Kasumi-1 (cell line): Measurements from ENCODE around the gene IQCK.

Experiments used
- DNase-seq, 2 experiments: peaks; one replicate each; lab custom pipeline; 2025; lab: John Stamatoyannopoulos, UW

The IQCK gene

GRCh38 chr16:19884611-19885450 lies 166.8 kb downstream of the IQCK start, which contains the start of gene GPRC5B:
TSS of gene GPRC5B (minus strand) at chr16:19884848. CDS start at chr16:19872845, 12,003 bp downstream.
- DNase-seq: peak in 1 of 2 experiments; percentile 3

GRCh38 chr16:19885451-19886072 lies 167.5 kb downstream of the IQCK start:
- DNase-seq: no peak

DNA sequence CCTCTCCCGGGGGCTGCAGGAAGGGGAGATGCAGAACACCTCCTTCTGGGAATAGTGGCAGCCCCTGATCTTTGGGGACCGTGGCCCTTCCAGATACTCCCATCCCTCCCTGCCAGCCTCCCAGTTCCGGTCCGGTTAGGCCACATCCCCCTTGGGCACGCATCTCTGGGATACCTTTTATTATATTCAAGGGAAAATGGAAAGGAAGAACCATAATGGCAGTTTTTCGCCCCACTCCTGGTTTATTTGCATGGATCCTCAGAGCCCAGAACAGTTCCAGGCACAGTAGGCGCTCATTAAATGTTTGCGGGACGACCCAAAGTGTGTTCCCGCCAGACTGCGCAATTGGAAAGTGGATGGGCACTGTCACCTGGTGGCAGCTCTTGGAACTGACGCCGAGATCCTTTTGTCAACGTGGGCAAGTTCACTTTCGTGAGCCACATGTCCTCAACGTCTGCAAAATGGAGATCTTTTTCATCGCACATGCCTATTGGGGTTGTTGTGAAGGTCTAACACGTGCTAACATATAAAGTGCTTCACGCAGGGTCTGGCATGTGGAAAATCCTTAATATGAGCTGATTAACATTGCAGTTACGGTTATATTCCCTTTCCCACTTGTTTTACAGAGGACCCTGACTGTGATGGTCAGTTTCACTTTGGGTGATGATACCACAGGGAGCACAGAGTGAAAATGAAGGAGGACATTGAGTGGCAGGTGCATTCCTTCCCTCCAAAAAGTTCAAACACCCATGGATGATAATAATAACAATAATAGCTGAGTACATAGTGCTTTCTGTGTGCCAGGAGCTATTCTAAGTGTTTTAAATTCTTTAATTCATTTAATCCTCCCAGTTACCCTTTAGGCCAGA lies 168.2 kb downstream of the IQCK start:
- DNase-seq: peak; percentile 52 to 53

GRCh38 chr16:19888834-19889233 lies 170.8 kb downstream of the IQCK start:
- no peak for DNase-seq

- no peak for DNase-seq
Measured at GRCh38 chr16:19890901-19891300, 172.8 kb downstream of the IQCK start.

- no peak for DNase-seq
Measured at GRCh38 chr16:19892902-19893301, 174.8 kb downstream of the IQCK start.

- no peak for DNase-seq
Measured at GRCh38 chr16:19894586-19894985, 176.5 kb downstream of the IQCK start.

- no peak for DNase-seq
Measured at GRCh38 chr16:19896951-19897350, 178.9 kb downstream of the IQCK start.

- no peak for DNase-seq
Measured at GRCh38 chr16:19898166-19898565, 180.1 kb downstream of the IQCK start.

DNA sequence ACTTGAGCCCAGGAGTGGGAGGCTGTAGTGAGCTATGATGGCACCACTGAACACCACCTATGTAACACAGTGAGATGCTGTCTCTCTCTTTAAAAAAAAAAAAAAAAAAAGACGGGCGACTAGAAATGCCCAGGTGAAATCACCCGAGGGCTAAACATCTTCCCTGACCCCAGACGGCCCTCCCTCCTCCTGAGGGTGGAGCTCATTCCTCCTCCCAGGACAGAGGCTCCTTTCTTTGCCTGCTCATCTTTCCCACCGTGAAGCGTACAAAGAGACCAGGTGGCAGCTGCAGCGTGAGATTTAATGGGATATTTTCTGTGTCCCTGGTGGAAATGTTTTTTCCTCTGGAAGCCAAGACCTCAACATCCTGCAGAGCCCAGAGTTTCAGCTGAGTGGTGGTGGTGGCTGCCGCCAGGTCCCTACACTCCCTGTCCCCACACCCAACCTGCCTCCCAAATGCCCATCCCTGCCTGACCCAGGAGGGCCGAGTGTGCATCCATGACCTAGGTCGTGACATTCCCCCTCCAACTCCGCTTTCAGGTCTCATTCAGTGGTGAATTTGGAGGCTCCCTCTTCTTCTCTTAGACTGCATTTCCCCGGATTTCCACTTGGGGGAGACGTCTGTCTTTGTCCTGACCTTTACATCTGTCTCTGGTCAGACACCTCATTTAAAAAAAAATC lies 181.0 kb downstream of the IQCK start:
- DNase-seq: peak; percentile 1 to 26

DNA sequence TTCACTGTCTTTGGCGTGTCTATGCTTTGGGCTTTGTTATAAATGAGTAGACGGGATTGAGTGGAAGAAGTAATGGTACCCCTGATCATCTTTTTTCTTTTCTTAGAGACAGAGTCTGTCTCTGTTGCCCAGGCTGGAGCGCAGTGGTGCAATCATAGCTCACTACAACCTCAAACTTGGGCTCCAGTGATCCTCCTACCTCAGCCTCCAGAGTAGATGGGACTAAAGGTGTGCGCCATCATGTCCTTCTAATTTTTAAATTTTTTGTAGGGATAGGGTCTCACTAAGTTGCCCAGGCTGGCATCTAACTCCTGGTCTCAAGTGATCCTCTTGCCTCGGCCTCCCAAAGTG lies 181.5 kb downstream of the IQCK start:
- no peak for DNase-seq

- no peak for DNase-seq
Measured at GRCh38 chr16:19901164-19901563, 183.1 kb downstream of the IQCK start.

GRCh38 chr16:19907161-19907992 lies 189.3 kb downstream of the IQCK start:
- peak; percentile 50 to 52 for DNase-seq
